T-helper 17 cell (primary cell): Measurements from ENCODE around the gene SCG2. TPM values are rescaled to one million over a fixed set of nuclear protein-coding genes. Genes with fewer than 3 reads are reported as not detected.

Experiments used
- ATAC-seq: fragments of 150-1000 bp; cut with Tn5 transposase; 2 replicates; pipeline ENCODE4 v1.10.0; 2021; ENCODE audit warnings: mild to moderate bottlenecking, moderate library complexity
- DNase-seq, 3 donors: peaks; one replicate each; pipeline versions ENCODE4 v3.0.0 to v3.0.0-alpha.2; 2020 to 2021
- H3K9me3 ChIP-seq: one replicate; pipeline ENCODE4 v1.7.0; 2013; ENCODE audit warnings: low read length, mild to moderate bottlenecking; ENCODE audit not compliant: control insufficient read depth, poor library complexity, severe bottlenecking
- H3K27ac Mint-ChIP-seq: one replicate; pipeline ENCODE4 v1.8.0; 2022; ENCODE audit warnings: mild to moderate bottlenecking, moderate library complexity, mixed read lengths
- H3K27me3 Mint-ChIP-seq: one replicate; pipeline ENCODE4 v1.8.0; 2022; ENCODE audit warnings: mixed read lengths
- H3K36me3 Mint-ChIP-seq: one replicate; pipeline ENCODE4 v1.8.0; 2022; ENCODE audit warnings: low read depth, mixed read lengths
- H3K4me1 Mint-ChIP-seq: one replicate; pipeline ENCODE4 v1.8.0; 2022; ENCODE audit warnings: mild to moderate bottlenecking, mixed read lengths
- H3K4me3 Mint-ChIP-seq: one replicate; pipeline ENCODE4 v1.8.0; 2022; ENCODE audit warnings: mild to moderate bottlenecking, moderate library complexity, mixed read lengths
- total RNA-seq, 4 donors: library from RNA in 2 of 4; stranded (reverse) in 2 of 4; gene quantifications; one replicate each; pipeline ENCODE4 v1.2.3 and lab custom pipeline; 2022 to 2026

The SCG2 gene
- total RNA-seq, 2 donors from 2014 or later = not detected

DNA sequence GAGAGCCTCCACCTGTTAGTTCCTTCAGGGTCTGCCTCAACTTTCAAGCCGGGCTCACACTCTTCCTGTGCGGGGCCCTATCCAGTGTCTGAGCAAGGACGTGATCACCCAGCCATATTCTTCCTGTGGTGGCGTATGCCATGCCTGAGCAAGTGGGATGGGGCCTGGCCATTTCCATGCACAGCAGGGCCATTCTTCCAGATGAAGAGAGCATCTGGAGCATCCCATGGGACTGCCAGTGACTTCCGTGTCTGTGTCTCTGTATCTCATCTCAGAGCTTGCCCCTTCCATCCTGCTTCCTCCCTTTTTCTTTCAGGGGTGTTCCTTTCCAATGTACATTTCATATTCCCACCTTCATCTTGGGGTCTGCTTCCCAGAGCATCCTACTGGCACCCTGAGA is 20.2 kb downstream of the SCG2 start:
- Mint-ChIP-seq H3K27ac (no peak overlapping the region), H3K4me3 (no peak overlapping the region), H3K4me1 (no peaks in the 10 kb centered on the region), H3K36me3 (no peaks in the 10 kb centered on the region), H3K27me3 (no peaks in the 10 kb centered on the region)
- DNase-seq = no peak
- no peak for ATAC-seq
- H3K9me3 ChIP-seq = no peaks in the 10 kb centered on the region

DNA sequence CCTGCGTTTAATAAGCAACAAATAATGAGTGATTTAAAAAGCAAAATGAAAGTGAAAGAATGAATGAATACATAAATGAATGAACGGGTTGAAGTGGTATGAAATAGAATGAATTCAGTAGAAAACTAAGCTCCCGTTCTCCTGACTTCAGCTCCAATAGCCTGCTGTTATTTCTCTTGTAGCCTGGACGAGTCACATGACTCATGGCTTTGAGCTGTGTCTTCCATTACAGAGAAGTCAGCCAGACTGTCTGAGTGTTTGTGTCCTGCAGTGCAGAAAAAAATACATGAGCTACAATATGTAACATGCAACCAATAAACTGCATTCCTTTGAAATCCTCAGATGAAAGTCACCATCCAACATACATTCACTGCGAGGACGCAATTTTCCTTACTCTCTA is 21.2 kb downstream of the SCG2 start:
- ATAC-seq (no peak), DNase-seq (no peak)
- Mint-ChIP-seq H3K4me1 (no peaks in the 10 kb centered on the region), H3K4me3 (no peak overlapping the region), H3K36me3 (no peaks in the 10 kb centered on the region), H3K27me3 (no peaks in the 10 kb centered on the region), H3K27ac (no peak overlapping the region)
- no peaks in the 10 kb centered on the region for H3K9me3 ChIP-seq

GRCh38 chr2:223578846-223579245 is 23.3 kb downstream of the SCG2 start:
- ATAC-seq (no peak), DNase-seq (no peak)
- H3K36me3 Mint-ChIP-seq = no peaks in the 10 kb centered on the region
- H3K4me3 Mint-ChIP-seq = no peak overlapping the region
- no peak overlapping the region for H3K27ac Mint-ChIP-seq
- no peaks in the 10 kb centered on the region for H3K4me1 Mint-ChIP-seq
- H3K9me3 ChIP-seq = no peaks in the 10 kb centered on the region
- no peaks in the 10 kb centered on the region for H3K27me3 Mint-ChIP-seq

- no peaks in the 10 kb centered on the region for H3K9me3 ChIP-seq
- DNase-seq (no peak), ATAC-seq (no peak)
- Mint-ChIP-seq H3K36me3 (no peaks in the 10 kb centered on the region), H3K27ac (no peak overlapping the region), H3K27me3 (no peaks in the 10 kb centered on the region), H3K4me1 (no peaks in the 10 kb centered on the region), H3K4me3 (no peak overlapping the region)
These were observed 25.3 kb downstream of the SCG2 start for GRCh38 chr2:223576873-223577272.

GRCh38 chr2:223570784-223571183 is 31.4 kb downstream of the SCG2 start:
- no peaks in the 10 kb centered on the region for H3K4me1 Mint-ChIP-seq
- H3K27me3 Mint-ChIP-seq = no peaks in the 10 kb centered on the region
- DNase-seq (no peak), ATAC-seq (no peak)
- H3K27ac Mint-ChIP-seq = no peak overlapping the region
- H3K9me3 ChIP-seq = no peaks in the 10 kb centered on the region
- H3K36me3 Mint-ChIP-seq = no peaks in the 10 kb centered on the region
- no peak overlapping the region for H3K4me3 Mint-ChIP-seq

DNA sequence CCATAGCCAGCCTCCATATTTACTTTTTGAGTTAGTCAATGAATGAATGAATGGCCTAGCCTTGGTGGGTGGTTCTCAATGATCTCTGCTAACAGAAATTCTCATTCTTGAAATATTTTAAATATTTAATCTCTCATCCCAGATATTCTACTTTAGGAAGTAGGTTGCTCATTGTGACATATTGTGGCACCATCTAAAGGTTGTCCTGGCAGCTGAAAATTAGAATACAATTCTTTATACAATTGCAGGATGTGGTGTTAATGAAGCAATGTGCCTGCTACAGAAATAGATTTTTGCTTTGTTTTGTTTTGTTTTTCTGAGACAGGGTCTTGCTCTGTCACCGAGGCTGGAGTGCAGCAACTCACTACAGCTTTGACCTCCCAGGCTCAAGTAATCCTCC is 35.8 kb downstream of the SCG2 start:
- Mint-ChIP-seq H3K27me3 (no peaks in the 10 kb centered on the region), H3K4me1 (no peaks in the 10 kb centered on the region), H3K36me3 (no peaks in the 10 kb centered on the region), H3K27ac (no peak overlapping the region), H3K4me3 (no peak overlapping the region)
- no peaks in the 10 kb centered on the region for H3K9me3 ChIP-seq
- no peak for DNase-seq
- no peak for ATAC-seq

GRCh38 chr2:223563462-223563861 is 38.7 kb downstream of the SCG2 start:
- H3K4me3 Mint-ChIP-seq = no peak overlapping the region
- ATAC-seq (no peak), DNase-seq (no peak)
- peaks cover 3% of the 10 kb centered on the region for H3K4me1 Mint-ChIP-seq
- H3K9me3 ChIP-seq = no peaks in the 10 kb centered on the region
- peaks cover 14% of the 10 kb centered on the region for H3K27me3 Mint-ChIP-seq
- H3K36me3 Mint-ChIP-seq = no peaks in the 10 kb centered on the region
- no peak overlapping the region for H3K27ac Mint-ChIP-seq

DNA sequence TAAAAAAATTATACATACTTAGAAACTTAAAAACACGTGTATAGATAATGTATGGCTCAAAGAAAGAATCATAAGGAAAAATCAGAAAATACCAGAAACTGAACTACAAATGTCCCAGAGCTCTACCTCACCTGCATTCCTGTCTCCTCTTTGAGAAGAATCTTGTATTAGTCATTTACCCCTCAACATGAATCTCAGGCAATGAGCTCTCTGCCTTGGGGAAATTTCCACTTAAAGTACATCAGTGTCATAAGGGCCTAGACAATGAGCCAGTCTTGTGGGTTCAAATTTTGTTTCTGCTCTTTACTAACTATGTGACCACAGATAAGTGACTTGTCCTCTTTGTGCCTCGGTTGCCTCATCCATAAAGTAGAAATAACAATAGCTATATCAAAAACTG is 40.1 kb downstream of the SCG2 start:
- Mint-ChIP-seq H3K36me3 (no peaks in the 10 kb centered on the region), H3K4me3 (no peak overlapping the region), H3K27ac (no peak overlapping the region), H3K4me1 (peaks cover 3% of the 10 kb centered on the region), H3K27me3 (peaks cover 14% of the 10 kb centered on the region)
- H3K9me3 ChIP-seq = no peaks in the 10 kb centered on the region
- ATAC-seq = no peak
- DNase-seq = no peak

DNA sequence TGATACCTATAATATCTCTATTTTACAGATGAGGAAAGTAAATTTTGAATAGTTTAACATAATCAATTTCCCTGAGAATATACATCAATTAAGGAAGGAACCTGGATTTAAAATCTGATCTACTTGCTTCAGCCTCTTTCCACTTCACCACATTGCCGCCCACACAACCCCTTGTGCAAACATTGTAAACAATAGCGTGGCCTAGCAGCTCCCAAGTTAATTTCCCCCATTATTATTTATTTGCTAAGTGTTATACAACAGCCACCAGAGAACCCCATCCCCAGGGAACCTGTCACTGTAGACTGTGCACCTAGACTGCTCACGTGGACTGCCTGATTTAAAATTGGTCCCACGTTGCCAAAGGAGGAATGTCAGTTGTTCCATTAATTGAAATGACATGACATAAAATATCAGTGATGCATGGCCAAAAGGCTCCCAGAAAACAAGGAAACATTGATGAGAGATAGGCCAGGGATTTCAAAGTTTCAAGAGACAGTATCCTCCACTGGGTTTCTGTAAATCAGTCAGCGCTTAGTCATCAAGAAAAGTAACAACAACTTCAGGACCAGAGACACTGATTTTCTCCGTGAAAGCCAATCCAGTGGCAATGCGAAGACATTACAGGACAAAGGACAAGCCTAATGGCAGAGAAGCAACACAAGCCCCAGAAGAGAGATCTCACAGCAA is 41.3 kb downstream of the SCG2 start:
- Mint-ChIP-seq H3K27ac (no peak overlapping the region), H3K36me3 (no peaks in the 10 kb centered on the region), H3K27me3 (peaks cover 22% of the 10 kb centered on the region), H3K4me3 (no peak overlapping the region), H3K4me1 (peaks cover 3% of the 10 kb centered on the region)
- DNase-seq (no peak), ATAC-seq (no peak)
- H3K9me3 ChIP-seq = no peaks in the 10 kb centered on the region

- Mint-ChIP-seq H3K27me3 (peaks cover 27% of the 10 kb centered on the region), H3K4me3 (no peak overlapping the region), H3K27ac (no peak overlapping the region), H3K4me1 (peaks cover 3% of the 10 kb centered on the region), H3K36me3 (no peaks in the 10 kb centered on the region)
- ATAC-seq (no peak), DNase-seq (no peak)
- H3K9me3 ChIP-seq = no peaks in the 10 kb centered on the region
These were observed 43.2 kb downstream of the SCG2 start for GRCh38 chr2:223558970-223559369.

DNA sequence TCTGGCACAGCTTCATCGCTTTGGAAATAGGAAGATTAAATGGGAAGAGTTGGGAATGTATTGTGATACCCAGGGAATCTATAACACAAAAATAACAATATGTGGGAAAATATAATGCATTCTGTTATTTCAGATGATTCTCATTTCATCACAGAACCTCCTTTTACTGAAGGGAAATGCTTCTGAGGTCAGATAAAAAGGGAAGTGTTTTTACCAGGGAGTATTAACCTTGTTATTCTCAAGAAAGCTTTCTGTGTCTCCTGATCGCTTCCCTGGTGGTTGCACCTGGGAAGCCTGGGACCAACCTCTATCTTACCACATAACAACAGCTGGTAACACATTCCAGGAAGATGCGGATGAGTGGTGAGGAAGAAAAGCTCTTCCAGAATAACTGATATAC is 47.2 kb downstream of the SCG2 start:
- Mint-ChIP-seq H3K27me3 (peaks cover 20% of the 10 kb centered on the region), H3K4me1 (peaks cover 3% of the 10 kb centered on the region), H3K27ac (no peak overlapping the region), H3K36me3 (no peaks in the 10 kb centered on the region), H3K4me3 (no peak overlapping the region)
- no peaks in the 10 kb centered on the region for H3K9me3 ChIP-seq
- ATAC-seq = no peak
- DNase-seq = no peak

- no peaks in the 10 kb centered on the region for H3K36me3 Mint-ChIP-seq
- no peaks in the 10 kb centered on the region for H3K9me3 ChIP-seq
- no peaks in the 10 kb centered on the region for H3K4me1 Mint-ChIP-seq
- no peak for ATAC-seq
- no peak overlapping the region for H3K4me3 Mint-ChIP-seq
- H3K27ac Mint-ChIP-seq = no peak overlapping the region
- no peak for DNase-seq
- no peaks in the 10 kb centered on the region for H3K27me3 Mint-ChIP-seq
These were observed 52.9 kb downstream of the SCG2 start for GRCh38 chr2:223549215-223549614.

DNA sequence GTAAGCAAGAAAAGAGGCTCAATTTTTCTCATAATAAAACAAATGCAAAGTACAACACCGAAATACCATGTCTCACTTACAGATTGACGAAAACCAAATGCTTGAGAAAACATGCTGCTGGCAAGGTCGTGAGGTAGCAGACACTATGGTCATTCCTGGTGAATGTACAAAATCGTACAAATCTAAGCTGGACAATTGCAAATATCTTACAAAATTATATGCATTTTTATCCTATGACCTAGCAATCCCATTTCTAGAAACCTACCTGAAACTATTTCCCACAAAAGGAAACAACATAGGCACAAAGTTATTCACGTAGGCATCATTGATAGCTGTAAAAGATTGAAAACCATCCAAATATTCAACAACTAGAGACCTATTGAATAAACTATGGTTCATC is 54.0 kb downstream of the SCG2 start:
- Mint-ChIP-seq H3K27ac (no peak overlapping the region), H3K36me3 (no peaks in the 10 kb centered on the region), H3K4me1 (no peaks in the 10 kb centered on the region), H3K4me3 (no peak overlapping the region), H3K27me3 (no peaks in the 10 kb centered on the region)
- ATAC-seq = no peak
- H3K9me3 ChIP-seq = no peaks in the 10 kb centered on the region
- no peak for DNase-seq
